Astrocyte (in vitro differentiated cells and primary cell): ENCODE data around the gene RELB.

Experiments
- EZH2 ChIP-seq: IDR thresholded peaks from 2 replicates; pipeline ENCODE4 v1.6.1; 2012; ENCODE audit warnings: mild to moderate bottlenecking, low read length, inconsistent platforms; ENCODE audit not compliant: insufficient read depth
- TF ChIP-seq, protein P1 (sequence below): IDR thresholded peaks from 2 replicates; pipeline ENCODE4 v1.5.1; 2011; ENCODE audit warnings: low read depth, mild to moderate bottlenecking, inconsistent platforms, low read length, moderate library complexity; ENCODE audit not compliant: insufficient read depth

DNA sequence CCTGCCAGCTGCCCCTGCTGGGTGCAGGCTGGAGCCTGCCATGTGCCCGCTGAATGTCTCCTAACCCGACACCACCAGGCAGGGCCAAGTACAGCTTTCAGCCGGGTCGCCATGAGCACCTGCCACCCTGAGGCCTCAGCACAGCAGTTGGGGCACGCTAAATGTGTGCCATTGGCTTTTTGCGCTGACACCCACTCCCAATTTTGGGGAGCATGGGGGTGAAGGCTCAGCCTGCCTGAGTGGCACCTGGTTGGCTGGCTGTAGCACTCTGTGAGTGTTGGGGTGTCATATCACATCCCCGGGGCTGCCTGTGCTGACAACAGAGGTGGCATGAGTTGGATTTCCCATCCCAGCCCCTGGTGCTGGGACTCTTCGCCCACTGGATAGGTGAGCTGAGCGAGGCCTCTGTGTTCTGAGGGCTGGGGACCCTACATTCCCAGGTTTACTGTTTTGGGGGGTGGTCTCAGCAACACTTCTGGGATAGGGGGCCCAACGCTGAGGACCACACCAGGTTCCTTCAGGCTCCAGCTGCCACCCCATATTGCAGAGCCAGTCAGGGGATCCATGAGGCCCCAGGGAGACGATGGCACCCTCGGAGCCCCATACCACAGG lies 7.2 kb upstream of the RELB start:
- TF ChIP-seq, protein P1, sequence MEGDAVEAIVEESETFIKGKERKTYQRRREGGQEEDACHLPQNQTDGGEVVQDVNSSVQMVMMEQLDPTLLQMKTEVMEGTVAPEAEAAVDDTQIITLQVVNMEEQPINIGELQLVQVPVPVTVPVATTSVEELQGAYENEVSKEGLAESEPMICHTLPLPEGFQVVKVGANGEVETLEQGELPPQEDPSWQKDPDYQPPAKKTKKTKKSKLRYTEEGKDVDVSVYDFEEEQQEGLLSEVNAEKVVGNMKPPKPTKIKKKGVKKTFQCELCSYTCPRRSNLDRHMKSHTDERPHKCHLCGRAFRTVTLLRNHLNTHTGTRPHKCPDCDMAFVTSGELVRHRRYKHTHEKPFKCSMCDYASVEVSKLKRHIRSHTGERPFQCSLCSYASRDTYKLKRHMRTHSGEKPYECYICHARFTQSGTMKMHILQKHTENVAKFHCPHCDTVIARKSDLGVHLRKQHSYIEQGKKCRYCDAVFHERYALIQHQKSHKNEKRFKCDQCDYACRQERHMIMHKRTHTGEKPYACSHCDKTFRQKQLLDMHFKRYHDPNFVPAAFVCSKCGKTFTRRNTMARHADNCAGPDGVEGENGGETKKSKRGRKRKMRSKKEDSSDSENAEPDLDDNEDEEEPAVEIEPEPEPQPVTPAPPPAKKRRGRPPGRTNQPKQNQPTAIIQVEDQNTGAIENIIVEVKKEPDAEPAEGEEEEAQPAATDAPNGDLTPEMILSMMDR, result no peak
- no peak for TF ChIP-seq EZH2
